Right lobe of liver (tissue), 6 donors: ENCODE data around the gene PCDHB15. TPM values are rescaled to one million over a fixed set of nuclear protein-coding genes. Genes with fewer than 3 reads are reported as not detected.
"Not testable (repeated sequence)": the region's sequence is repeated elsewhere in the genome, so short reads cannot be mapped to it uniquely, and the experiment has no call there.

ENCODE experiments used
- ATAC-seq, 4 donors: fragments of 200-7000 bp; cut with Tn5 transposase; one replicate each; pipeline ENCODE4 v1.9.1; 2020; ENCODE audit warnings: mild to moderate bottlenecking in 4 of 4, moderate library complexity in 4 of 4
- DNase-seq, 3 donors: peaks; one replicate each; pipeline ENCODE4 v3.0.0-alpha.2; 2020
- H3K27ac ChIP-seq, 3 donors: fragments of 200-600 bp; one replicate each; pipeline ENCODE4 v1.8.0; 2022
- H3K27me3 ChIP-seq, 2 donors: fragments of 200-600 bp; one replicate each; pipeline ENCODE4 v1.8.0; 2022
- H3K36me3 ChIP-seq, 4 donors: fragments of 200-600 bp; sonication (generic) in 1 of 4; one replicate each; pipeline versions ENCODE4 v1.5.1 to v1.8.0; 2017 to 2022; ENCODE audit warnings: control low read depth in 1 of 4
- H3K4me1 ChIP-seq, 4 donors: fragments of 200-600 bp; sonication (generic) in 1 of 4; one replicate each; pipeline versions ENCODE4 v1.5.1 to v1.8.0; 2017 to 2022; ENCODE audit warnings: control low read depth in 1 of 4
- H3K4me3 ChIP-seq, 3 donors: fragments of 200-600 bp; one replicate each; pipeline ENCODE4 v1.8.0; 2022
- H3K9me3 ChIP-seq, 4 donors: fragments of 200-600 bp; sonication (generic) in 1 of 4; one replicate each; pipeline versions ENCODE4 v1.5.1 to v1.8.0; 2017 to 2022; ENCODE audit warnings: control low read depth in 1 of 4
- CTCF ChIP-seq, 4 donors: fragments of 200-600 bp in 3 of 4; fragments of 450-650 bp in 1 of 4; IDR thresholded peaks; one replicate each; pipeline versions ENCODE4 v1.5.1 to v1.8.0; 2016 to 2022; ENCODE audit warnings: antibody characterized with exemption in 4 of 4, mild to moderate bottlenecking in 2 of 4
- POLR2A ChIP-seq: fragments of 450-650 bp; IDR thresholded peaks from one replicate; pipeline ENCODE4 v1.6.1; 2017; ENCODE audit warnings: antibody characterized with exemption, mild to moderate bottlenecking
- WGBS: methylation state at CpG from one replicate; pipeline ENCODE4 v1.1.6; 2018; ENCODE audit warnings: low coverage, low lambda C conversion rate; ENCODE audit not compliant: insufficient coverage; ENCODE audit errors: missing lambda C conversion rate; 5-methylcytosine and 5-hydroxymethylcytosine counted together
- intact Hi-C, 2 donors: fragments of 100-400 bp; cut with DNase I; formaldehyde crosslinking; loops; one replicate each; pipeline versions ENCODE4 v1.11.2 to v1.14.1; 2022
- total RNA-seq, 6 experiments: library from RNA; depleted of rRNA in 2 of 6; stranded (reverse); fragments of >200 nt in 2 of 6; fragmentation: NEBNext Ultra II Directional in 3 of 6; extraction: Animal tissue kit (Norgen Biotek cat#: 25700) in 3 of 6; gene quantifications; one replicate each; pipeline versions ENCODE4 v1.1.0 to v1.2.4, GENCODE V29; 2016 to 2023
- donor health status: DM: no; HTN: yes; CAD: no.
- donor health status: DM: no; HTN: no; CAD: no.
- donor health status: DM: no; HTN: no; CAD: no.
- donor health status: DM: no; HTN: yes; CAD: no.
- donor health status: DM: no; HTN: yes; CAD: no.

The PCDHB15 gene
- total RNA-seq, 6 experiments from 2014 or later = 0.37 to 0.83 (median 0.63) TPM

- H3K36me3 ChIP-seq = no peaks in the 10 kb centered on the region
- 31% methylated on average over 13 of the region's 32 CpGs for WGBS
- intact Hi-C loops = no loop called here
- ATAC-seq = no peak
- no peaks in the 10 kb centered on the region for H3K27me3 ChIP-seq
- no peaks in the 10 kb centered on the region for H3K4me1 ChIP-seq
- TF ChIP-seq POLR2A = no peak
- no peak for TF ChIP-seq CTCF (IDR thresholded peaks at IDR 0.05)
- peaks cover 0 to 13% (median 7%) of the 10 kb centered on the region in 4 donors for H3K9me3 ChIP-seq
- no peak overlapping the region for H3K4me3 ChIP-seq
- no peak overlapping the region for H3K27ac ChIP-seq
- DNase-seq = no peak
These were observed 8.5 kb upstream of the PCDHB15 start for GRCh38 chr5:141236516-141237313.

- ATAC-seq (no peak), DNase-seq (no peak)
- Histone ChIP-seq H3K9me3 (peaks cover 0 to 7% (median 7%) of the 10 kb centered on the region in 4 donors), H3K4me3 (no peak overlapping the region), H3K27ac (no peak overlapping the region), H3K36me3 (no peaks in the 10 kb centered on the region), H3K27me3 (no peaks in the 10 kb centered on the region), H3K4me1 (no peaks in the 10 kb centered on the region)
- TF ChIP-seq CTCF (IDR thresholded peaks at IDR 0.05) (no peak), POLR2A (no peak)
- intact Hi-C loops = loop anchor here in 1 of 2 donors (10.0 kb wide), 1 partner anchor 173 kb away; the partner anchor contains the start of genes PCDHGA10 and PCDHGB7
- no CpG with 5 or more reads among the region's 43 CpGs for WGBS
These were observed 3.7 kb upstream of the PCDHB15 start for GRCh38 chr5:141241496-141241895.

- WGBS = 35% methylated on average over 4 of the region's 42 CpGs
- peaks cover 0 to 23% (median 3%) of the 10 kb centered on the region in 4 donors for H3K9me3 ChIP-seq
- not testable (repeated sequence) for ATAC-seq, H3K4me1 ChIP-seq, H3K27me3 ChIP-seq, H3K27ac ChIP-seq, DNase-seq, H3K36me3 ChIP-seq, H3K4me3 ChIP-seq
- intact Hi-C loops = loop anchor here in 1 of 2 donors (10.0 kb wide), 1 partner anchor 168 kb away; the partner anchor contains the start of genes PCDHGA10 and PCDHGB7
These were observed 1.8 kb downstream of the PCDHB15 start for GRCh38 chr5:141246971-141247370.

GRCh38 chr5:141247434-141247833 lies 2.2 kb downstream of the PCDHB15 start:
- not testable (repeated sequence) for H3K36me3 ChIP-seq, H3K4me3 ChIP-seq, H3K27me3 ChIP-seq, ATAC-seq, H3K4me1 ChIP-seq, H3K27ac ChIP-seq, DNase-seq
- intact Hi-C loops = loop anchor here in 1 of 2 donors (10.0 kb wide), 1 partner anchor 167 kb away; the partner anchor contains the start of genes PCDHGA10 and PCDHGB7
- WGBS = 61% methylated on average over 4 of the region's 34 CpGs
- H3K9me3 ChIP-seq = peaks cover 0 to 26% (median 3%) of the 10 kb centered on the region in 4 donors

GRCh38 chr5:141250576-141250975 lies 5.4 kb downstream of the PCDHB15 start:
- no peak for DNase-seq
- intact Hi-C loops = no loop called here
- H3K4me3 ChIP-seq = no peak overlapping the region

More at GRCh38 chr5:141250576-141250975, 5.4 kb downstream of the PCDHB15 start:
- Histone ChIP-seq H3K36me3 (no peaks in the 10 kb centered on the region), H3K4me1 (no peaks in the 10 kb centered on the region), H3K27ac (no peak overlapping the region), H3K27me3 (no peaks in the 10 kb centered on the region), H3K9me3 (peaks cover 3 to 42% (median 13%) of the 10 kb centered on the region in 4 donors)
- no peak for ATAC-seq
- TF ChIP-seq POLR2A (no peak), CTCF (IDR thresholded peaks at IDR 0.05) (no peak)
